Esophagus squamous epithelium (tissue), 5 donors: ENCODE data around the gene FAM193B. TPM values are rescaled to one million over a fixed set of nuclear protein-coding genes. Genes with fewer than 3 reads are reported as not detected.

Experiments
- DNase-seq: peaks from one replicate; lab custom pipeline; 2025; lab: John Stamatoyannopoulos, UW
- H3K27ac ChIP-seq, 4 donors: fragments of 200-600 bp; sonication (generic); one replicate each; pipeline ENCODE4 v1.5.1; 2016 to 2019; ENCODE audit warnings: mild to moderate bottlenecking in 1 of 4
- H3K27me3 ChIP-seq, 4 donors: fragments of 200-600 bp; sonication (generic); 1 replicate in 3 of 4; 2 replicates in 1 of 4; pipeline versions ENCODE4 v1.5.1 to v1.6.0; 2017 to 2021; ENCODE audit warnings: antibody characterized with exemption in 1 of 4
- H3K36me3 ChIP-seq, 3 donors: fragments of 200-600 bp; sonication (generic); one replicate each; pipeline ENCODE4 v1.5.1; 2016 to 2019
- H3K4me1 ChIP-seq, 3 donors: fragments of 200-600 bp; sonication (generic); one replicate each; pipeline ENCODE4 v1.5.1; 2017 to 2019
- H3K4me3 ChIP-seq, 4 donors: fragments of 200-600 bp; sonication (generic); 1 replicate in 3 of 4; 2 replicates in 1 of 4; pipeline ENCODE4 v1.5.1; 2016 to 2019; ENCODE audit warnings: mild to moderate bottlenecking in 2 of 4, moderate library complexity in 1 of 4
- H3K9me3 ChIP-seq, 3 donors: fragments of 200-600 bp; sonication (generic); one replicate each; pipeline ENCODE4 v1.5.1; 2016 to 2019
- CTCF ChIP-seq, 6 experiments: fragments of 450-650 bp in 4 of 6; fragments of 200-600 bp in 2 of 6; sonication (generic) in 2 of 6; IDR thresholded peaks; one replicate each; pipeline ENCODE4 v1.5.1; 2016 to 2019; ENCODE audit warnings: antibody characterized with exemption in 6 of 6, mild to moderate bottlenecking in 4 of 6, moderate library complexity in 4 of 6
- POLR2A ChIP-seq, 4 donors: fragments of 450-650 bp; IDR thresholded peaks; one replicate each; pipeline ENCODE4 v1.6.1; 2017; ENCODE audit warnings: antibody characterized with exemption in 4 of 4, mild to moderate bottlenecking in 4 of 4, moderate library complexity in 3 of 4
- WGBS, 2 donors: methylation state at CpG; one replicate each; pipeline ENCODE4 v1.1.5; 2018; 5-methylcytosine and 5-hydroxymethylcytosine counted together
- intact Hi-C: fragments of 100-400 bp; cut with DNase I; formaldehyde crosslinking; loops from one replicate; pipeline ENCODE4 v1.15.0; 2022
- total RNA-seq, 4 donors: library from RNA; depleted of rRNA; stranded (reverse); fragments of >200 nt; gene quantifications; one replicate each; pipeline ENCODE4 v1.1.0, GENCODE V29; 2016
- donor health status: DM: yes; HTN: yes; CAD: no.

FAM193B gene
- total RNA-seq, 4 donors from 2014 or later: 28.5 to 52.1 (median 41.9) TPM

GRCh38 chr5:177504086-177505056 lies 50.0 kb downstream of the FAM193B start:
- Histone ChIP-seq H3K27me3 (no peaks in the 10 kb centered on the region), H3K27ac (no peak overlapping the region), H3K36me3 (peaks cover 0 to 10% (median 0%) of the 10 kb centered on the region in 3 donors), H3K4me1 (peaks cover 4 to 30% (median 10%) of the 10 kb centered on the region in 3 donors), H3K9me3 (no peaks in the 10 kb centered on the region), H3K4me3 (no peak overlapping the region)
- intact Hi-C loops: loop anchor here (5.0 kb wide), 1 partner anchor 112 kb away; no protein-coding TSS in a partner anchor
- DNase-seq: no peak
- no peak for TF ChIP-seq POLR2A (IDR thresholded peaks at IDR 0.05)
- no peak for TF ChIP-seq CTCF (IDR thresholded peaks at IDR 0.05)
- WGBS, 2 donors: 94 to 96% methylated on average over 8 to 11 of the region's 47 CpGs

GRCh38 chr5:177503351-177504085 lies 50.8 kb downstream of the FAM193B start:
- Histone ChIP-seq H3K27me3 (peaks cover 0 to under 1% (median 0%) of the 10 kb centered on the region in 4 donors), H3K36me3 (peaks cover 0 to 10% (median 0%) of the 10 kb centered on the region in 3 donors), H3K4me1 (peaks cover 8 to 28% (median 12%) of the 10 kb centered on the region in 3 donors), H3K9me3 (no peaks in the 10 kb centered on the region), H3K27ac (no peak overlapping the region), H3K4me3 (no peak overlapping the region)
- TF ChIP-seq CTCF (IDR thresholded peaks at IDR 0.05) (no peak), POLR2A (IDR thresholded peaks at IDR 0.05) (no peak)
- intact Hi-C loops: loop anchor here (5.0 kb wide), 1 partner anchor 111 kb away; no protein-coding TSS in a partner anchor
- 81 to 86% methylated on average over 7 to 11 of the region's 24 CpGs for WGBS, 2 donors
- no peak for DNase-seq

- H3K36me3 ChIP-seq: peaks cover 0 to 10% (median 0%) of the 10 kb centered on the region in 3 donors
- H3K27ac ChIP-seq: no peak overlapping the region
- peaks cover 0 to 7% (median 0%) of the 10 kb centered on the region in 4 donors for H3K27me3 ChIP-seq
- 48 to 61% methylated on average over 11 to 14 of the region's 16 CpGs for WGBS, 2 donors
- peaks cover 14 to 34% (median 18%) of the 10 kb centered on the region in 3 donors for H3K4me1 ChIP-seq
- TF ChIP-seq CTCF (IDR thresholded peaks at IDR 0.05) (no peak), POLR2A (IDR thresholded peaks at IDR 0.05) (no peak)
- DNase-seq: no peak
- intact Hi-C loops: loop anchor here (5.0 kb wide), 1 partner anchor 111 kb away; no protein-coding TSS in a partner anchor
- H3K9me3 ChIP-seq: no peaks in the 10 kb centered on the region
- no peak overlapping the region for H3K4me3 ChIP-seq
These were observed 51.5 kb downstream of the FAM193B start for GRCh38 chr5:177502886-177503285.

DNA sequence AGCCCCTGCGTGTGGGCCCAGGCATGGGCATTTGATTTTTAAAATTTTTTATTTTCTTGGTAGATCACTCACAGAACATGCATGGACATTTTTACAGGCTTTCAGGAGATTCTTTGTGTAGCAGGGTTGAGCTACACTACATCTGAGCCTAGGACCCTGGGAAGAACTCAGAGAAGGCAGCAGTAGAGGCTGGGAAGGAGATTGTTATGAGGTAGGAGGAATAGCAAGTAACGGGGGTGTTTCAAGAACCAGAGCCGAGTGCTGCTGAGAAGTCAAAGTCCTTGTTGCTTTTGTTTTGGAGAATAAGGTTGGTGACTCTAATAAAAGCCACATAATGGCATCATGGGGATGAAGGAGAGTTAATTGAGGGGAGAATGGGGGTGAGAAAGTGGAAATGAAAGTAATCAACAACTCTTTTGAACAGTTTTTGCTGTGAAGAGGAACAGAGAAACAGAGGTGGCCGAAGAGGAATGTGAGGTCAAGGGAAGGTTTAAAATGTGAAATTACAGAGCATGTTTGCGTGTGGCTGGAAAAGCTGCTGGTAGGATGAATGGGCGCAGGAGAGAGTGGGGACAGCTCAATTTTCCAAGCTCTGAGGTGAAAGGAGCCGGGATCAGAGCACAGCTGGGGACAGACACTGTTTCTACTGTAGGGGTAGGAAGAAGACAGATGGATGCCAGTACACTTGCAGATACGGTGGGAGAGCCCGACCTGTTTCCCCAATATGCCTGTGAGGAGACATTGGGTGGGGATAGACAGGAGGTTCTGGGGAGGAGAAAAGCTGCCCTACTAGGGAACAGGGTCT lies 52.3 kb downstream of the FAM193B start:
- TF ChIP-seq CTCF (IDR thresholded peaks at IDR 0.05) (no peak), POLR2A (IDR thresholded peaks at IDR 0.05) (no peak)
- H3K4me3 ChIP-seq: no peak overlapping the region
- 47 to 55% methylated on average over 9 of the region's 9 CpGs for WGBS, 2 donors
- H3K27ac ChIP-seq: no peak overlapping the region
- peaks cover 0 to 10% (median 0%) of the 10 kb centered on the region in 3 donors for H3K36me3 ChIP-seq
- peaks cover 17 to 41% (median 18%) of the 10 kb centered on the region in 3 donors for H3K4me1 ChIP-seq
- peaks cover 0 to 8% (median 0%) of the 10 kb centered on the region in 4 donors for H3K27me3 ChIP-seq
- DNase-seq: no peak
- no peaks in the 10 kb centered on the region for H3K9me3 ChIP-seq
- intact Hi-C loops: loop anchor here (5.0 kb wide), 1 partner anchor 110 kb away; no protein-coding TSS in a partner anchor
